Neural cell (in vitro differentiated cells): ENCODE measurements around the gene EREG. TPM values are rescaled to one million over a fixed set of nuclear protein-coding genes. Genes with fewer than 3 reads are reported as not detected.

Source experiments
- H2AFZ ChIP-seq: fragments of 200-600, 300-800 bp; sonication (generic), shearing (Covaris generic); 2 replicates; pipeline ENCODE4 v1.6.0; 2014; ENCODE audit warnings: low read depth, mild to moderate bottlenecking, antibody characterized with exemption, low read length, moderate library complexity
- H3F3A ChIP-seq: fragments of 200-600 bp; shearing (Covaris generic); 2 replicates; pipeline ENCODE4 v1.6.1; 2016; ENCODE audit warnings: mild to moderate bottlenecking, moderate library complexity, mixed read lengths, antibody characterized with exemption, low read length; ENCODE audit not compliant: insufficient read depth, poor library complexity, severe bottlenecking
- H3K27ac ChIP-seq: fragments of 200-600, 300-800 bp; sonication (generic), shearing (Covaris generic); 2 replicates; pipeline ENCODE4 v1.5.1; 2014; ENCODE audit warnings: mild to moderate bottlenecking, low read length, moderate library complexity
- H3K27me3 ChIP-seq: fragments of 300-800, 200-600 bp; sonication (generic), shearing (Covaris generic); 2 replicates; pipeline ENCODE4 v1.6.0; 2014; ENCODE audit warnings: mild to moderate bottlenecking, low read depth, low read length, moderate library complexity; ENCODE audit not compliant: insufficient read depth
- H3K36me3 ChIP-seq: fragments of 300-800, 200-600 bp; sonication (generic), shearing (Covaris generic); 2 replicates; pipeline ENCODE4 v1.5.1; 2014; ENCODE audit warnings: mild to moderate bottlenecking, antibody characterized with exemption, low read length, moderate library complexity; ENCODE audit not compliant: insufficient read depth
- H3K4me2 ChIP-seq: fragments of 300-800, 200-600 bp; sonication (generic), shearing (Covaris generic); 2 replicates; pipeline ENCODE4 v1.6.0; 2014; ENCODE audit warnings: mild to moderate bottlenecking, low read length
- H3K4me3 ChIP-seq: fragments of 300-800, 200-600 bp; sonication (generic), shearing (Covaris generic); 2 replicates; pipeline ENCODE4 v1.5.1; 2014; ENCODE audit warnings: mild to moderate bottlenecking, low read length, moderate library complexity
- H3K79me2 ChIP-seq: fragments of 200-600 bp; shearing (Covaris generic); replicated peaks from 2 replicates; pipeline ENCODE4 v1.6.0; 2014; ENCODE audit warnings: mild to moderate bottlenecking, low read length, moderate library complexity; ENCODE audit not compliant: insufficient read depth
- H3K9ac ChIP-seq: fragments of 300-800, 200-600 bp; sonication (generic), shearing (Covaris generic); 2 replicates; pipeline ENCODE4 v1.6.1; 2016; ENCODE audit warnings: mild to moderate bottlenecking, low read length, mixed read lengths
- H3K9me2 ChIP-seq: fragments of 200-600 bp; shearing (Covaris generic); 2 replicates; pipeline ENCODE4 v1.6.1; 2016; ENCODE audit warnings: mild to moderate bottlenecking, low read length, mixed read lengths; ENCODE audit not compliant: insufficient read depth
- H3K9me3 ChIP-seq: fragments of 200-600, 300-800 bp; sonication (generic), shearing (Covaris generic); 2 replicates; pipeline ENCODE4 v1.6.1; 2016; ENCODE audit warnings: mild to moderate bottlenecking, mixed run types, low read length, moderate library complexity, mixed read lengths
- H4K20me1 ChIP-seq: fragments of 200-600 bp; shearing (Covaris generic); 2 replicates; pipeline ENCODE4 v1.6.1; 2016; ENCODE audit warnings: mild to moderate bottlenecking, mixed run types; ENCODE audit not compliant: insufficient read depth
- CTCF ChIP-seq: fragments of 450-650 bp; IDR thresholded peaks from 2 replicates; pipeline ENCODE4 v1.5.1; 2014; ENCODE audit warnings: antibody characterized with exemption, mild to moderate bottlenecking, moderate library complexity; ENCODE audit not compliant: poor library complexity, severe bottlenecking
- EP300 ChIP-seq: fragments of 450-650 bp; conservative IDR thresholded peaks from 2 replicates; pipeline ENCODE4 v1.6.1; 2014; ENCODE audit warnings: antibody characterized with exemption, mild to moderate bottlenecking, moderate library complexity; ENCODE audit not compliant: poor library complexity, severe bottlenecking
- EZH2 ChIP-seq: fragments of 200-600, 300-800 bp; shearing (Covaris generic), sonication (generic); IDR thresholded peaks from 2 replicates; pipeline ENCODE4 v1.6.1; 2014; ENCODE audit warnings: antibody characterized with exemption, low read length, borderline replicate concordance, mild to moderate bottlenecking; ENCODE audit not compliant: insufficient read depth, poor library complexity, severe bottlenecking
- MXI1 ChIP-seq: fragments of 450-650 bp; conservative IDR thresholded peaks from 2 replicates; pipeline ENCODE4 v1.6.1; 2014; ENCODE audit warnings: antibody characterized with exemption, mild to moderate bottlenecking; ENCODE audit not compliant: poor library complexity, severe bottlenecking
- POLR2AphosphoS5 ChIP-seq: IDR thresholded peaks from 2 replicates; pipeline ENCODE4 v1.6.1; 2012
- RAD21 ChIP-seq: fragments of 450-650 bp; conservative IDR thresholded peaks from 2 replicates; pipeline ENCODE4 v1.6.1; 2014; ENCODE audit warnings: antibody characterized with exemption, mild to moderate bottlenecking, moderate library complexity
- REST ChIP-seq: IDR thresholded peaks from 2 replicates; pipeline ENCODE4 v1.6.1; 2012; ENCODE audit warnings: borderline replicate concordance
- SMC3 ChIP-seq: fragments of 450-650 bp; conservative IDR thresholded peaks from 2 replicates; pipeline ENCODE4 v1.6.1; 2014; ENCODE audit warnings: antibody characterized with exemption, mild to moderate bottlenecking, moderate library complexity; ENCODE audit not compliant: poor library complexity
- TAF1 ChIP-seq: IDR thresholded peaks from 2 replicates; pipeline ENCODE4 v1.6.1; 2012; ENCODE audit warnings: low read depth
- polyA plus RNA-seq: library from polyadenylated mRNA; depleted of rRNA; stranded (reverse); fragments of >200 nt; gene quantifications from 2 replicates; pipeline ENCODE4 v1.2.3, GENCODE V29; 2014

EREG gene
- polyA plus RNA-seq, 1 donor from 2014 or later: not detected

- TF ChIP-seq EZH2: no peak
- no peak for TF ChIP-seq SMC3
- no peak for TF ChIP-seq RAD21
- TF ChIP-seq POLR2AphosphoS5: no peak
- TF ChIP-seq TAF1: no peak
- no peak for TF ChIP-seq EP300
- no peak for TF ChIP-seq CTCF
- no peak for TF ChIP-seq REST
- Histone ChIP-seq H3K4me2 (no peak overlapping the region), H2AFZ (no peak overlapping the region), H3K36me3 (no peaks in the 10 kb centered on the region), H3K9ac (no peak overlapping the region), H3K27me3 (no peaks in the 10 kb centered on the region), H3K9me3 (no peaks in the 10 kb centered on the region), H3K4me3 (no peak overlapping the region), H3K79me2 (no peaks in the 10 kb centered on the region), H4K20me1 (no peaks in the 10 kb centered on the region), H3F3A (no peaks in the 10 kb centered on the region), H3K27ac (no peak overlapping the region), H3K9me2 (no peaks in the 10 kb centered on the region)
Observed at GRCh38 chr4:74433043-74433442, 68.1 kb downstream of the EREG start.

GRCh38 chr4:74433541-74434172 is 68.7 kb downstream of the EREG start:
- Histone ChIP-seq H3K9me3 (no peaks in the 10 kb centered on the region), H4K20me1 (no peaks in the 10 kb centered on the region), H2AFZ (no peak overlapping the region), H3F3A (no peaks in the 10 kb centered on the region), H3K9me2 (no peaks in the 10 kb centered on the region), H3K79me2 (no peaks in the 10 kb centered on the region), H3K27me3 (no peaks in the 10 kb centered on the region), H3K27ac (no peak overlapping the region), H3K4me2 (no peak overlapping the region), H3K9ac (no peak overlapping the region), H3K4me3 (no peak overlapping the region), H3K36me3 (no peaks in the 10 kb centered on the region)
- TF ChIP-seq MXI1 (no peak), EP300 (no peak), POLR2AphosphoS5 (no peak), CTCF (no peak), RAD21 (no peak), REST (no peak), TAF1 (no peak), EZH2 (no peak), SMC3 (no peak)
